AG09319 (cell line): ENCODE data around the gene ROBO1.

ENCODE experiments used
- DNase-seq: peaks from one replicate; pipeline ENCODE4 v3.0.0-alpha.2; 2010; ENCODE audit warnings: low read depth; ENCODE audit errors: extremely low read depth
- CTCF ChIP-seq: IDR thresholded peaks from 2 replicates; pipeline ENCODE4 v1.5.1; 2011; ENCODE audit warnings: low read depth, mild to moderate bottlenecking, inconsistent platforms, low read length, moderate library complexity

Gene ROBO1

DNA sequence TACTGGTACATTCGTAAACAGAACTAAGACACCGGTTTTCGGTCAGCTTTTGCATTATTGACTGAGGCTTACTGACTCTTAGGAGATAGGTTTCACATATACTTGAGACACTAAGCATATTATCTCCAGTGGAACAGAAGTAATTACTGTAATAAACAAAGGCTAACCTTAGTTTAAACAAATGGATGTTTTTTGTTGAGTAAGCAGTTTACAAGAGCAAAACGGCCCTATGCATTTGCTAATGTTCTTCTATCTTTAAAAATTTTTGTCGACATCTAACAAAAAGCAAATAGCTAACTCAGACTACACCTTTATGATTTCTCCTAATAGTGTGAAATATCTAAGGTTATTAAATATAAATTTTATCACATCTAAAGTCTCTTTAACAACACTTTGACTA lies 664.5 kb downstream of the ROBO1 start:
- TF ChIP-seq CTCF = no peak
- DNase-seq = no peak

DNA sequence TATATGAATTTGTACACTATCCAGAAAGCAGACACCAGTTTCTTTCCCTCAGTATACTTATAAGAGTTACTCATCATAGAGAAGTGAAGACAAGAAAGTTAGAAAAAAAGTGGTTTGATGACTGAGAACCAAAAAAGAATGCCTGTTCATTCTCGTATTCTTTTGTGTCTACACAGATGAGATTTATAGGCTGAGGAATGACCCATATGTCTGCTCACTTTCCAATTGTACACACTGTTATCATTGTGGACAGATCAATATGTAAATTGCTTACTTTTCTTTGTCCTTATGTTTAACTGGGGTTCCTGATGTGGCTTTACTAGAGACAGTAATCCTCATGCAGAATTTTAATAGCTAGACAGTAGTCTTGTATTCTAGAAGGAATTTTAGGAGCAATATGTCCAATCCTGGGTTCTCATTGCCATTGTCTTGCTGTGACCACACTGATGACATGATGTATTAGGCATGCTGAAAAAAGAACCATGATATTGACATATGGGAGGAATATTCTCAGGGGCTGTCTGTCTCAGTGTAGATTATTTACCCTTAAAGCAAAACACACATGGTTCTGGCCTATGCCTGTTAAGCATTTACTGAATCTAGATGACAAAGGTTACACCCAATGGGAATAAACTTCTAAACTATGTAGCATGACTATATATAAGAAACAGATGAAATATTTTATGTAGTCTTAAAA lies 669.7 kb downstream of the ROBO1 start:
- no peak for TF ChIP-seq CTCF
- DNase-seq = no peak

DNA sequence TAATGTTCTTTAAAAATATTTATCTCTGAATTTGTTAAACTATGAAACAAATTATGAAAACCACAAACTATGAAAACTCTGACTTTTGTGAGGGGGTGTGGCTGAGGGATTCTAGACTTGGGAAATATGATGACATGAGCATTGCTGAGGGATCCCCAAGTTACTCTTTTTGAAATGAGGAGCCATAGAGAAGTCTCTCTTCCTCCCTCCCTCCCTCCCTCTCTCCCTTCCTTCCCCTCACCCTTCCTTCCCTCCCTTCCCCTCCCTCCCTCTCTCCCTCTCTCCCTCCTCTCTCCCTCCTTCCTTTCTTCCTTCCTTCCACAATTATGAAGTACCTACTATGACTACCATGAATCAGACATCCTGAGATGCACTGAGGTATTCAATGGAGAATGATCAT lies 673.1 kb downstream of the ROBO1 start:
- no peak for DNase-seq
- TF ChIP-seq CTCF = no peak

GRCh38 chr3:79086514-79086913 lies 681.3 kb downstream of the ROBO1 start:
- DNase-seq = peak; percentile 14
- peak; percentile 65 for TF ChIP-seq CTCF

GRCh38 chr3:79085171-79085570 lies 682.6 kb downstream of the ROBO1 start:
- no peak for TF ChIP-seq CTCF
- no peak for DNase-seq

- no peak for DNase-seq
- TF ChIP-seq CTCF = no peak
Measured at GRCh38 chr3:79081335-79081734, 686.5 kb downstream of the ROBO1 start.

- TF ChIP-seq CTCF = no peak
- DNase-seq = no peak
Measured at GRCh38 chr3:79074558-79074957, 693.2 kb downstream of the ROBO1 start.
